ENCODE measurements around the gene PLSCR1. TPM values are rescaled to one million over a fixed set of nuclear protein-coding genes. Genes with fewer than 3 reads are reported as not detected.

Gene PLSCR1
- total and polyA plus RNA-seq, 2 donors (not counting 1 experiment from before 2014, with no cell fraction given): 16.8 to 44.6 TPM

- no peaks in the 10 kb centered on the region for H3K27me3 ChIP-seq (replicated peaks in 1 of 4; ENCODE audit: control extremely low read depth in 1 of 4, control insufficient read depth in 3 of 4, insufficient read depth in 4 of 4, low read length in 3 of 4)
- CTCF ChIA-PET: no interaction called here
- H3K79me2 ChIP-seq (ENCODE audit: control insufficient read depth, insufficient read depth, low read length): no peaks in the 10 kb centered on the region
- H3K27ac ChIP-seq (ENCODE audit: low read length in 2 of 2): no peak overlapping the region
- H3K9me3 ChIP-seq (ENCODE audit: control extremely low read depth in 1 of 3, control insufficient read depth in 2 of 3, insufficient read depth in 1 of 3, low read length in 2 of 3): no peaks in the 10 kb centered on the region
- no peak for ATAC-seq (ENCODE audit: low read depth)
- TF ChIP-seq EZH2 (IDR thresholded peaks at IDR 0.05; ENCODE audit: borderline replicate concordance, insufficient read depth, low read depth, low read length, poor library complexity, severe bottlenecking): no peak
- TF ChIP-seq CTCF (IDR thresholded peaks at IDR 0.05): no peak
- H3K4me3 Mint-ChIP-seq: no peak overlapping the region
- intact Hi-C loops (cut with micrococcal nuclease): no loop called here
- H3K4me1 Mint-ChIP-seq: no peaks in the 10 kb centered on the region
- DNase-seq: no peak
- H3K4me1 ChIP-seq (ENCODE audit: control insufficient read depth in 2 of 2, insufficient read depth in 2 of 2, low read length in 2 of 2): no peaks in the 10 kb centered on the region
- H3K27ac Mint-ChIP-seq: no peak overlapping the region
- POLR2A ChIA-PET: no interaction called here
- no peak overlapping the region for H3K9ac ChIP-seq (ENCODE audit: low read length)
- peaks cover 0 to 22% of the 10 kb centered on the region in 2 experiments for H3K36me3 ChIP-seq (replicated peaks in 1 of 2; ENCODE audit: control extremely low read depth in 1 of 2, control insufficient read depth in 1 of 2, extremely low read depth in 1 of 2, insufficient read depth in 2 of 2, low read length in 1 of 2)
- no peaks in the 10 kb centered on the region for H3K9me3 Mint-ChIP-seq (ENCODE audit: insufficient read depth)
- H3K4me3 ChIP-seq (ENCODE audit: control extremely low read depth in 1 of 5, extremely low read depth in 1 of 5, insufficient read depth in 1 of 5, low read depth in 2 of 5, low read length in 4 of 5): no peak overlapping the region
- no peaks in the 10 kb centered on the region for H3K27me3 Mint-ChIP-seq
- no CpG with 5 or more reads among the region's 3 CpGs for WGBS (ENCODE audit: insufficient coverage)
- no peak overlapping the region for H2AFZ ChIP-seq (ENCODE audit: insufficient read depth, low read depth, low read length, poor library complexity, severe bottlenecking)
- H3K4me2 ChIP-seq (replicated peaks; ENCODE audit: low read depth, low read length, poor library complexity, severe bottlenecking): no peak overlapping the region
- no peaks in the 10 kb centered on the region for H4K20me1 ChIP-seq (ENCODE audit: control insufficient read depth, insufficient read depth, low read length, poor library complexity, severe bottlenecking)
Measured at GRCh38 chr3:146511402-146512134, 32.8 kb downstream of the PLSCR1 start.

- Histone ChIP-seq H3K27ac (ENCODE audit: low read length in 2 of 2) (no peak overlapping the region), H3K4me3 (ENCODE audit: control extremely low read depth in 1 of 5, extremely low read depth in 1 of 5, insufficient read depth in 1 of 5, low read depth in 2 of 5, low read length in 4 of 5) (no peak overlapping the region), H4K20me1 (ENCODE audit: control insufficient read depth, insufficient read depth, low read length, poor library complexity, severe bottlenecking) (no peaks in the 10 kb centered on the region), H3K79me2 (ENCODE audit: control insufficient read depth, insufficient read depth, low read length) (no peaks in the 10 kb centered on the region), H3K9me3 (ENCODE audit: control extremely low read depth in 1 of 3, control insufficient read depth in 2 of 3, insufficient read depth in 1 of 3, low read length in 2 of 3) (no peaks in the 10 kb centered on the region), H3K27me3 (replicated peaks in 1 of 4; ENCODE audit: control extremely low read depth in 1 of 4, control insufficient read depth in 3 of 4, insufficient read depth in 4 of 4, low read length in 3 of 4) (no peaks in the 10 kb centered on the region), H2AFZ (ENCODE audit: insufficient read depth, low read depth, low read length, poor library complexity, severe bottlenecking) (no peak overlapping the region), H3K4me1 (ENCODE audit: control insufficient read depth in 2 of 2, insufficient read depth in 2 of 2, low read length in 2 of 2) (no peaks in the 10 kb centered on the region), H3K4me2 (replicated peaks; ENCODE audit: low read depth, low read length, poor library complexity, severe bottlenecking) (no peak overlapping the region), H3K9ac (ENCODE audit: low read length) (no peak overlapping the region), H3K36me3 (replicated peaks in 1 of 2; ENCODE audit: control extremely low read depth in 1 of 2, control insufficient read depth in 1 of 2, extremely low read depth in 1 of 2, insufficient read depth in 2 of 2, low read length in 1 of 2) (peaks cover 0 to 2% of the 10 kb centered on the region in 2 experiments)
- H3K27ac Mint-ChIP-seq: no peak overlapping the region
- no peaks in the 10 kb centered on the region for H3K9me3 Mint-ChIP-seq (ENCODE audit: insufficient read depth)
- no peak for ATAC-seq (ENCODE audit: low read depth)
- H3K4me1 Mint-ChIP-seq: peaks cover 5% of the 10 kb centered on the region
- no peaks in the 10 kb centered on the region for H3K27me3 Mint-ChIP-seq
- ChIA-PET CTCF (interaction anchor here (0.7 kb wide), 1 partner anchor 33 kb away, joined by 3 read pairs; no protein-coding TSS in a partner anchor), POLR2A (no interaction called here)
- TF ChIP-seq CTCF (IDR thresholded peaks at IDR 0.05) (no peak), EZH2 (IDR thresholded peaks at IDR 0.05; ENCODE audit: borderline replicate concordance, insufficient read depth, low read depth, low read length, poor library complexity, severe bottlenecking) (no peak)
- WGBS (ENCODE audit: insufficient coverage): 100% methylated on average over 1 of the region's 1 CpG
- no peak overlapping the region for H3K4me3 Mint-ChIP-seq
- no peak for DNase-seq
- intact Hi-C loops (cut with micrococcal nuclease): no loop called here
Measured at GRCh38 chr3:146507331-146508120, 36.9 kb downstream of the PLSCR1 start.
